DOHH2 (cell line): ENCODE measurements around the gene P4HTM.

Source experiments
- CTCF ChIP-seq: fragments of 200-600 bp; sonication (generic); IDR thresholded peaks from one replicate; pipeline ENCODE4 v1.5.1; 2014; ENCODE audit warnings: antibody characterized with exemption, mild to moderate bottlenecking, low read depth, low read length; ENCODE audit not compliant: poor library complexity, severe bottlenecking
- EZH2phosphoT487 ChIP-seq: fragments of 200-600 bp; sonication (generic); IDR thresholded peaks from 2 replicates; pipeline ENCODE4 v1.6.1; 2017; ENCODE audit warnings: borderline replicate concordance, mild to moderate bottlenecking, antibody characterized with exemption, low read length, moderate library complexity, mixed read lengths

GRCh38 chr3:49029563-49029884, 39.5 kb downstream of the P4HTM start:
- TF ChIP-seq CTCF (no peak), EZH2phosphoT487 (no peak)
